GM12872 (cell line): ENCODE data around the gene SHKBP1.

Source experiments
- TF ChIP-seq, protein P1 (sequence below): IDR thresholded peaks from 3 replicates; pipeline ENCODE4 v1.5.1; 2011; ENCODE audit warnings: low read depth, mild to moderate bottlenecking, low read length, moderate library complexity; ENCODE audit not compliant: insufficient read depth

The SHKBP1 gene

DNA sequence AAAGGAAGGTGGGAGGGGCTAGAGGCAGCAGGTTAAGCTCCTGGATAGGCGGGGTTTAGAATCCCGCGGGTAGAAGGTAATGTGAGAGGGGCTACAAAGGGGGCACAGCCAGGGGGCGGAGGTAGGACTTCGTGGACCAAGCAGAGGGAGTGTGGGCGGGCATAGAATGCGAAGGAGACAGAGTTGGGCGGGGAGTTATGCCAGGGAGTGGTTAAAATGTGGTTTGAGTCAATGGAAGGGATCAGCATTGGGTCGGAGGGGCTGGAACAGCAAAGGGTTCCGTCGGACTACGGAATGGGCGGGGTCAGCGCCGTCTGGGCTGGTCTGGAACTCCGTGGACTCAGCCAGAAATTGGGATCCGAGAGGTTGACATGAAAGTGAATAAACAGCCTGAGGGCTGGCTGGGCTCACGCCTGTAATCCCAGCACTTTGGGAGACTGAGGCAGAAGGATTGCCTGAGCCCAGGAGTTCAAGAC is 27.5 kb downstream of the SHKBP1 start:
- TF ChIP-seq, protein P1, sequence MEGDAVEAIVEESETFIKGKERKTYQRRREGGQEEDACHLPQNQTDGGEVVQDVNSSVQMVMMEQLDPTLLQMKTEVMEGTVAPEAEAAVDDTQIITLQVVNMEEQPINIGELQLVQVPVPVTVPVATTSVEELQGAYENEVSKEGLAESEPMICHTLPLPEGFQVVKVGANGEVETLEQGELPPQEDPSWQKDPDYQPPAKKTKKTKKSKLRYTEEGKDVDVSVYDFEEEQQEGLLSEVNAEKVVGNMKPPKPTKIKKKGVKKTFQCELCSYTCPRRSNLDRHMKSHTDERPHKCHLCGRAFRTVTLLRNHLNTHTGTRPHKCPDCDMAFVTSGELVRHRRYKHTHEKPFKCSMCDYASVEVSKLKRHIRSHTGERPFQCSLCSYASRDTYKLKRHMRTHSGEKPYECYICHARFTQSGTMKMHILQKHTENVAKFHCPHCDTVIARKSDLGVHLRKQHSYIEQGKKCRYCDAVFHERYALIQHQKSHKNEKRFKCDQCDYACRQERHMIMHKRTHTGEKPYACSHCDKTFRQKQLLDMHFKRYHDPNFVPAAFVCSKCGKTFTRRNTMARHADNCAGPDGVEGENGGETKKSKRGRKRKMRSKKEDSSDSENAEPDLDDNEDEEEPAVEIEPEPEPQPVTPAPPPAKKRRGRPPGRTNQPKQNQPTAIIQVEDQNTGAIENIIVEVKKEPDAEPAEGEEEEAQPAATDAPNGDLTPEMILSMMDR = no peak

DNA sequence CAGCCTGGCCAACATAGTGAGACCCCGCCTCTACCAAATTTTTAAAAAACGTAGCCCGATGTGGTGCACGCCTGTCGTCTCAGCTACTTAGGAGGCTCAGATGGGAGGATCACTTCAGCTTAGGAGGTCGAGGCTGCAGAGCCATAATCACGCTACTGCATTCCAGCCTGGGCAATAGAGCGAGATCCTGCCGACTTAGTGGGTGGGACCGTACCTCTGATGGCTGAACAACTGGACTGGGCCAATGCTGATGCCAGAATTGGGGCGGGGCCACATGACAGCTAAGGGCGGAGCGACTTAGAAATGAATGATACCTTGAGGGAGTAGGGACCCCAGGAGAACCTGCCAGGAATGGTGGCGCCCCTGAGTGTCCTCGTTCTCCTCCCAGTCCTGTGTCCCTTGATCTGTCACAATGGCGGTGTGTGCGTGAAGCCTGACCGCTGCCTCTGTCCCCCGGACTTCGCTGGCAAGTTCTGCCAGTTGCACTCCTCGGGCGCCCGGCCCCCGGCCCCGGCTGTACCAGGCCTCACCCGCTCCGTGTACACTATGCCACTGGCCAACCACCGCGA is 28.1 kb downstream of the SHKBP1 start:
- TF ChIP-seq, protein P1 = no peak

DNA sequence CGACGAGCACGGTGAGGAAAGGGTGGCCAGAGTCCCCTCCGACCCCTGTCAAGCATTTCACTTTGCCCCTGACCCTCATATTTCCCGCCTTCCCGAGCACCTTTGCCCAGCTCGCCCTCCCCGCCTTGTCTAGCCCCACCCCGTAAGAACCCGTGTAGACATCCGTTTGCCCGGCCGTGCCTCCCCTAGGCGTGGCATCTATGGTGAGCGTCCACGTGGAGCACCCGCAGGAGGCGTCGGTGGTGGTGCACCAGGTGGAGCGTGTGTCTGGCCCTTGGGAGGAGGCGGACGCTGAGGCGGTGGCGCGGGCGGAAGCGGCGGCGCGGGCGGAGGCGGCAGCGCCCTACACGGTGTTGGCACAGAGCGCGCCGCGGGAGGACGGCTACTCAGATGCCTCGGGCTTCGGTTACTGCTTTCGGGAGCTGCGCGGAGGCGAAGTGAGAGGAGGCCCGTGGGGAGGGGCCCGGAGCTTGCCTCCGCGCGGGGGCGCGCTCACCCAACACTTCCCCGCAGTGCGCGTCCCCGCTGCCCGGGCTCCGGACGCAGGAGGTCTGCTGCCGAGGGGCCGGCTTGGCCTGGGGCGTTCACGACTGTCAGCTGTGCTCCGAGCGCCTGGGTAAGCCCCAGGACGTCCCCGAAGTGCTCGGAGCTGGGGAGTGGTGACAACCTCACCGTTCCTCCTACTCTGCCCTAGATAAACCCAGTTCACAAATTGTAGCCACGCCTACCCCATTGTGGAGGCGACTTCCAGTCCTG is 28.7 kb downstream of the SHKBP1 start:
- TF ChIP-seq, protein P1 = 0 out of 3 replicates have a peak, but pooled peaks have one; percentile 26

DNA sequence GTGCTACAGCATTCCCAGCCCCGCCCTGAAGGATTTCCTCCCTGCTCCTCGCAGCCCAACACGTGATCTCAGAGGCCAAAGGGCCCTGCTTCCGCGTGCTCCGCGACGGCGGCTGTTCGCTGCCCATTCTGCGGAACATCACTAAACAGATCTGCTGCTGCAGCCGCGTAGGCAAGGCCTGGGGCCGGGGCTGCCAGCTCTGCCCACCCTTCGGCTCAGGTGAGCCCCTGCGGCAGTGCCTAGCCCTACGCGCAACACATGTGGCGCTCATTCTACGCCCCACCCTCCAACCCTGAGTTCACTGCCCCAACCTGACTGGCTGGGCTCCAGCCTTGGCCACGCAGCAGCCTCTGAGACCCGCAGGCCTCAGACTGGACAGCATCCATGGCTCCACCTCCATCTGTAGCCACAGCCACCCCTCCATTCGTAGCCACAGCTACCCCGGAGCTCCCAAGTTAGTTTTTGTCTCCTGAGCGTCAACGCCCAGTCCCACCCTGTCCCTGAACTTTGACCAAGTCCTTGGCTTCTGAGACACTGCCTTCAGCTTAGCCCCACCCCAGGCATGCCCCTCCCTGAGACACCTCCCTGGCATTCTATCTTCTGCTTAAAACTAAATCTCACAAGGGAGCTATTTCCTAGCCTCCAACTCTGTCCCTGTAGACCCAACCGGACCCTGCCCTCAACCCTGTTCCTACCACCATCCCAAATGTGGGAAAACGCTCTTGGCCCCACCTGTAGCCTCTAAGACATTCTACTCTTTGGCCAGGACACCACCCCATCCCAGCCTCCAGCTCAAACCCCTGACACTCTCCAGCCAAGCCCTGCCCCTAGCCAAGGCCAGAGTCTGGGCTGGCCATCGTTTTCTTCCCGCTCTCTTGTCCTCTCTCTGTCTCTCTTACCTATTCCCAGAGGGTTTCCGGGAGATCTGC is 30.9 kb downstream of the SHKBP1 start:
- TF ChIP-seq, protein P1 = no peak

DNA sequence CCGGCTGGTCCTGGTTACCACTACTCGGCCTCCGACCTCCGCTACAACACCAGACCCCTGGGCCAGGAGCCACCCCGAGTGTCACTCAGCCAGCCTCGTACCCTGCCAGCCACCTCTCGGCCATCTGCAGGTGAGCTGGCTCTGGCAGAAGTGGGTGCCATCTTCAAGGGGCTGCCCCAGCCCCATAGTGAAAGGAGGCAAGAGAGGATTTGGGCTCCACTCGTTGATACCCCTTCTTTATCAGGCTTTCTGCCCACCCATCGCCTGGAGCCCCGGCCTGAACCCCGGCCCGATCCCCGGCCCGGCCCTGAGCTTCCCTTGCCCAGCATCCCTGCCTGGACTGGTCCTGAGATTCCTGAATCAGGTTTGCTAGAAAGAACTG is 31.6 kb downstream of the SHKBP1 start:
- TF ChIP-seq, protein P1 = no peak

DNA sequence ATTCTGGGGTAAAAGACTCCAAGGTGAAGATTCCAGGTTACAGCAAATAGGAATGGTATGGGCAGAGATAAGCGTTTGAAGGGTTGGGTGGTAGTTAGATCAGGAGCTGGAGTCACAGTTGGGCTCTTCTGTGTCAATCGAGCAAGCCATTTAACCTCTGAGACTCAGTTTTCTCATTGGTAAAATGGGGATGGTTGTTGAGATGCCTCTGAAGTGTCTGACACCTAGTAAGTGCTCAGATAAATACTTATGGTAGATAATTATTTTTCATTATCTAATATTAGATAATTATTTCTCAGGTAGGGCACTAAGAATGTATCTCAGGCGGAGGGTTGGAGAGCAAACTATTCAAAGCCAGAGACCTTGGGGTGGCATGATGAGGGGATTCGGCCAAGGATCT is 32.3 kb downstream of the SHKBP1 start:
- TF ChIP-seq, protein P1 = no peak

DNA sequence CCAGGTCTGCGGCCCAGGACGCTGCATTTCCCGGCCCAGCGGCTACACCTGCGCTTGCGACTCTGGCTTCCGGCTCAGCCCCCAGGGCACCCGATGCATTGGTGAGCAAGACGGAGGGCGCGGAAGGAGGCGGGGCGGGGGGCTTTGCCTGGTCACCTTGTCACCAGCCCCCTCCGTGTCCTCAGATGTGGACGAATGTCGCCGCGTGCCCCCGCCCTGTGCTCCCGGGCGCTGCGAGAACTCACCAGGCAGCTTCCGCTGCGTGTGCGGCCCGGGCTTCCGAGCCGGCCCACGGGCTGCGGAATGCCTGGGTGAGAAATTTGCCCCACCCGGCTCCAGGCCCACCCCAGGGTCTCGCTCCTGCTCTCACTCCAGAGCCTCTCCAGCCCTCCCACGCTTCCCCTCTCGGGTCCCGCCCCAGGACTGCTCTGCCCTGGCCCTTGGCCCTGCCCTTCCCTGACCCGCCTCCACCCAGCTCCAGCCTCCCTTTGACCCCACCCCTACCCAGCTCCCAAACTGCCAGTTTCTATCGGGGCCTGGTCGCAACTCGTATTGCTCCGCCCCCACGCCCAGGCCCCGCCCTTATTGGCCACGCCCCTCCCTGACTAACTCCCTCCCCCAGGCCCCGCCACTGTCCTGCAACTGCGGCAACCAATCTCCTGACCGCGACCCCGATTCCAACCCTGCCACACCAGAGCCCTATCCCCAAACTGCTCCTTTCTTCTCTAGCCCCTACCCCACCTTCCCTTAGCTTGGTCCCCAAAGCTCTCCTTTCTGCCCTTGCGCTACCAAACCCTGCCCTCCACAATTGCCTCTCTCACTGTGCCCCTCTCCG is 33.1 kb downstream of the SHKBP1 start:
- TF ChIP-seq, protein P1 = no peak
